HepG2 (cell line): Measurements from ENCODE around the gene NKD1. TPM values are rescaled to one million over a fixed set of nuclear protein-coding genes. Genes with fewer than 3 reads are reported as not detected.

Experiments
- DMAP1 ChIP-seq: IDR thresholded peaks from 2 replicates; pipeline ENCODE4 v1.6.1; 2016
- FIP1L1 ChIP-seq: fragments of 200-400 bp; formaldehyde crosslinking; IDR thresholded peaks from 2 replicates; pipeline ENCODE4 v1.6.1; 2018; ENCODE audit warnings: low read depth, mild to moderate bottlenecking, low read length, moderate library complexity, borderline replicate concordance; ENCODE audit not compliant: insufficient read depth
- FOSL2 ChIP-seq: sonication (generic); formaldehyde crosslinking; IDR thresholded peaks from 2 replicates; pipeline ENCODE4 v1.4.0; 2020; ENCODE audit warnings: missing genetic modification reagents
- HHEX ChIP-seq: IDR thresholded peaks from 2 replicates; pipeline ENCODE4 v1.6.1; 2016; ENCODE audit warnings: control low read depth
- KDM5B ChIP-seq: sonication (generic); formaldehyde crosslinking; IDR thresholded peaks from 2 replicates; pipeline ENCODE4 v1.4.0; 2020; ENCODE audit warnings: missing genetic modification reagents, mild to moderate bottlenecking, borderline replicate concordance
- STAG1 ChIP-seq: sonication (generic); formaldehyde crosslinking; IDR thresholded peaks from 2 replicates; pipeline ENCODE4 v1.4.0; 2020; ENCODE audit warnings: missing genetic modification reagents
- ZMYM4 ChIP-seq: sonication (generic); formaldehyde crosslinking; IDR thresholded peaks from 2 replicates; pipeline ENCODE4 v1.8.1; 2023; ENCODE audit warnings: mild to moderate bottlenecking, missing genetic modification reagents
- ZNF260 ChIP-seq: sonication (generic); formaldehyde crosslinking; IDR thresholded peaks from 2 replicates; pipeline ENCODE4 v1.4.0; 2020; ENCODE audit warnings: missing genetic modification reagents, low read depth, mild to moderate bottlenecking, borderline replicate concordance
- ZNF282 ChIP-seq: fragments of 450-650 bp; IDR thresholded peaks from 2 replicates; pipeline ENCODE4 v1.6.1; 2018; ENCODE audit not compliant: partially characterized antibody
- ZNF629 ChIP-seq: sonication (generic); formaldehyde crosslinking; conservative IDR thresholded peaks from 2 replicates; pipeline ENCODE4 v1.5.0; 2020; ENCODE audit warnings: missing genetic modification reagents
- polyA plus RNA-seq, 8 experiments: library from polyadenylated mRNA; depleted of rRNA in 3 of 8; stranded (reverse) in 7 of 8; unstranded in 1 of 8; fragments of >200 nt; fragmentation: Illumina TruSeq in 4 of 8; extraction: Trizol in 4 of 8; gene quantifications; 2 replicates each; pipeline versions ENCODE4 v1.2.1 to v1.2.3, GENCODE V29; 2011 to 2016; ENCODE audit warnings: low read depth in 4 of 8, missing spikeins in 1 of 8, mixed read lengths in 1 of 8; ENCODE audit not compliant: insufficient read depth in 1 of 8
- total RNA-seq, 5 experiments: library from RNA; depleted of rRNA; stranded (reverse); fragments of >200 nt; fragmentation: Illumina TruSeq; extraction: Trizol; gene quantifications; 2 replicates each; pipeline ENCODE4 v1.2.3, GENCODE V29; 2016; ENCODE audit warnings: low read depth in 1 of 5
- TF ChIP-seq, protein P1 (sequence below): sonication (generic); formaldehyde crosslinking; IDR thresholded peaks from 2 replicates; pipeline ENCODE4 v1.4.0; 2020; ENCODE audit warnings: missing genetic modification reagents
- TF ChIP-seq, protein P2 (sequence below): IDR thresholded peaks from 2 replicates; pipeline ENCODE4 v1.6.1; 2016; ENCODE audit warnings: low read depth, borderline replicate concordance
- TF ChIP-seq, protein P3 (sequence below): sonication (generic); formaldehyde crosslinking; conservative IDR thresholded peaks from 2 replicates; pipeline ENCODE4 v1.4.0; 2020; ENCODE audit warnings: missing genetic modification reagents
- TF ChIP-seq, protein P4 (sequence below): sonication (generic); formaldehyde crosslinking; IDR thresholded peaks from 2 replicates; pipeline ENCODE4 v1.4.0; 2020; ENCODE audit warnings: missing genetic modification reagents, borderline replicate concordance
- TF ChIP-seq, protein P5 (sequence below): sonication (generic); formaldehyde crosslinking; IDR thresholded peaks from 2 replicates; pipeline ENCODE4; 2020; ENCODE audit warnings: missing genetic modification reagents, mild to moderate bottlenecking, borderline replicate concordance

Gene NKD1
- total and polyA plus RNA-seq, 2 of the 13 experiments (the other 11 are each of a cell fraction or from before 2014, with no cell fraction given): 70.4 to 121 TPM

DNA sequence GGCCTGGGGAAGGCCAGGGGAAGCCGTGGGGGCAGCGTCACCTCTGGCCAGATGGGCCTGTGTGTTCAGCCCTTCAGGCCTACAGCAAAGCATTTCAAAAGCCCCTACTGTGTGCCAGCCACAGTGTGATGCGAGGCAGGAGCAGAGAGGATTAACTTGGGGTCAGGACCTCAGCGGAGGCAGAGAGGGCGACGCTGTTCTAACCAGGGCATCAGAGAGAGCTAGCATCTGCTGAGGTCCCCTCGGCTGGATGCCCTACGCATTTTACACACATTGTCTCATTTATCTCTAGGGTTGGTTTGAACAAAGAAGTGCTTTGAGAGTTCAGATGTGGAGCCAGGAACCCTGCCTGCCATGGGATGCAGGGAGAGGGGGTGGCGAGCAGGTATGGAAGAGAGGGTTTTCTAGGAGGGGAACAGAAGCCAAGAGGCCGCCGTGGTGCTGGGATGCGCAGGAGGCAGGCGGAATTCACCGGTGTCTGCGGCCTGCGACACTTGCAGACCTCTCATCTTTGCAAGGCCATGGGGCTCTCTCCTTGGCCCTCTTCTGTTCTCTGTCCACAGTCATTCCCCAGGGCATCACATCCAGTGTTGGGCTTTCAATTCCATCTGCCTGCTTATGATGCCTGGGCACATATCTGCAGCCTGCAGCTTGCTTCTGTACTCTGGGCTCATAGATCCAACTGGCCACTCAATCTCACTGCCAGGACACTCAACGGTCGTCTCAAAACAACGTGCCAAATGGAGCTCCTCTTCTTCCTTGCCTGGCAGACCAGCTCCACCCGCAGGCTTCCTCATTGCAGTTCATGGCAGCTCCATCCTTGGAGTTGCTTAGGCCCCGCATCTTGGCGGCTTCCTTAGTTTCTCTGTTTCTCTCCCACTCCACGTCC is 8.1 kb upstream of the NKD1 start (continued):
- TF ChIP-seq, protein P1, sequence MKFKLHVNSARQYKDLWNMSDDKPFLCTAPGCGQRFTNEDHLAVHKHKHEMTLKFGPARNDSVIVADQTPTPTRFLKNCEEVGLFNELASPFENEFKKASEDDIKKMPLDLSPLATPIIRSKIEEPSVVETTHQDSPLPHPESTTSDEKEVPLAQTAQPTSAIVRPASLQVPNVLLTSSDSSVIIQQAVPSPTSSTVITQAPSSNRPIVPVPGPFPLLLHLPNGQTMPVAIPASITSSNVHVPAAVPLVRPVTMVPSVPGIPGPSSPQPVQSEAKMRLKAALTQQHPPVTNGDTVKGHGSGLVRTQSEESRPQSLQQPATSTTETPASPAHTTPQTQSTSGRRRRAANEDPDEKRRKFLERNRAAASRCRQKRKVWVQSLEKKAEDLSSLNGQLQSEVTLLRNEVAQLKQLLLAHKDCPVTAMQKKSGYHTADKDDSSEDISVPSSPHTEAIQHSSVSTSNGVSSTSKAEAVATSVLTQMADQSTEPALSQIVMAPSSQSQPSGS: 0 out of 2 replicates have a peak, but pooled peaks have one; percentile 11
- TF ChIP-seq FIP1L1: no peak
- peak; percentile 55; the same call in 1 of the 2 replicates for TF ChIP-seq KDM5B (CRISPR knock-in tag)
- TF ChIP-seq, protein P2, sequence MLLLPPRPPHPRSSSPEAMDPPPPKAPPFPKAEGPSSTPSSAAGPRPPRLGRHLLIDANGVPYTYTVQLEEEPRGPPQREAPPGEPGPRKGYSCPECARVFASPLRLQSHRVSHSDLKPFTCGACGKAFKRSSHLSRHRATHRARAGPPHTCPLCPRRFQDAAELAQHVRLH: no peak
- TF ChIP-seq STAG1 (CRISPR knock-in tag): peak; percentile 72
- no peak for TF ChIP-seq ZNF260
- TF ChIP-seq FOSL2: peak; percentile 2; the same call in 1 of the 2 replicates
- TF ChIP-seq ZNF282: no peak
- 0 out of 2 replicates have a peak, but pooled peaks have one; percentile 22 for TF ChIP-seq HHEX
- 0 out of 2 replicates have a peak, but pooled peaks have one; percentile 14 for TF ChIP-seq ZMYM4 (CRISPR knock-in tag)
- TF ChIP-seq, protein P3, sequence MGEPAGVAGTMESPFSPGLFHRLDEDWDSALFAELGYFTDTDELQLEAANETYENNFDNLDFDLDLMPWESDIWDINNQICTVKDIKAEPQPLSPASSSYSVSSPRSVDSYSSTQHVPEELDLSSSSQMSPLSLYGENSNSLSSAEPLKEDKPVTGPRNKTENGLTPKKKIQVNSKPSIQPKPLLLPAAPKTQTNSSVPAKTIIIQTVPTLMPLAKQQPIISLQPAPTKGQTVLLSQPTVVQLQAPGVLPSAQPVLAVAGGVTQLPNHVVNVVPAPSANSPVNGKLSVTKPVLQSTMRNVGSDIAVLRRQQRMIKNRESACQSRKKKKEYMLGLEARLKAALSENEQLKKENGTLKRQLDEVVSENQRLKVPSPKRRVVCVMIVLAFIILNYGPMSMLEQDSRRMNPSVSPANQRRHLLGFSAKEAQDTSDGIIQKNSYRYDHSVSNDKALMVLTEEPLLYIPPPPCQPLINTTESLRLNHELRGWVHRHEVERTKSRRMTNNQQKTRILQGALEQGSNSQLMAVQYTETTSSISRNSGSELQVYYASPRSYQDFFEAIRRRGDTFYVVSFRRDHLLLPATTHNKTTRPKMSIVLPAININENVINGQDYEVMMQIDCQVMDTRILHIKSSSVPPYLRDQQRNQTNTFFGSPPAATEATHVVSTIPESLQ (CRISPR knock-in tag): no peak
- TF ChIP-seq, protein P4, sequence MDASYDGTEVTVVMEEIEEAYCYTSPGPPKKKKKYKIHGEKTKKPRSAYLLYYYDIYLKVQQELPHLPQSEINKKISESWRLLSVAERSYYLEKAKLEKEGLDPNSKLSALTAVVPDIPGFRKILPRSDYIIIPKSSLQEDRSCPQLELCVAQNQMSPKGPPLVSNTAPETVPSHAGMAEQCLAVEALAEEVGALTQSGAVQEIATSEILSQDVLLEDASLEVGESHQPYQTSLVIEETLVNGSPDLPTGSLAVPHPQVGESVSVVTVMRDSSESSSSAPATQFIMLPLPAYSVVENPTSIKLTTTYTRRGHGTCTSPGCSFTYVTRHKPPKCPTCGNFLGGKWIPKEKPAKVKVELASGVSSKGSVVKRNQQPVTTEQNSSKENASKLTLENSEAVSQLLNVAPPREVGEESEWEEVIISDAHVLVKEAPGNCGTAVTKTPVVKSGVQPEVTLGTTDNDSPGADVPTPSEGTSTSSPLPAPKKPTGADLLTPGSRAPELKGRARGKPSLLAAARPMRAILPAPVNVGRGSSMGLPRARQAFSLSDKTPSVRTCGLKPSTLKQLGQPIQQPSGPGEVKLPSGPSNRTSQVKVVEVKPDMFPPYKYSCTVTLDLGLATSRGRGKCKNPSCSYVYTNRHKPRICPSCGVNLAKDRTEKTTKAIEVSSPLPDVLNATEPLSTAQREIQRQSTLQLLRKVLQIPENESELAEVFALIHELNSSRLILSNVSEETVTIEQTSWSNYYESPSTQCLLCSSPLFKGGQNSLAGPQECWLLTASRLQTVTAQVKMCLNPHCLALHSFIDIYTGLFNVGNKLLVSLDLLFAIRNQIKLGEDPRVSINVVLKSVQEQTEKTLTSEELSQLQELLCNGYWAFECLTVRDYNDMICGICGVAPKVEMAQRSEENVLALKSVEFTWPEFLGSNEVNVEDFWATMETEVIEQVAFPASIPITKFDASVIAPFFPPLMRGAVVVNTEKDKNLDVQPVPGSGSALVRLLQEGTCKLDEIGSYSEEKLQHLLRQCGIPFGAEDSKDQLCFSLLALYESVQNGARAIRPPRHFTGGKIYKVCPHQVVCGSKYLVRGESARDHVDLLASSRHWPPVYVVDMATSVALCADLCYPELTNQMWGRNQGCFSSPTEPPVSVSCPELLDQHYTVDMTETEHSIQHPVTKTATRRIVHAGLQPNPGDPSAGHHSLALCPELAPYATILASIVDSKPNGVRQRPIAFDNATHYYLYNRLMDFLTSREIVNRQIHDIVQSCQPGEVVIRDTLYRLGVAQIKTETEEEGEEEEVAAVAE (CRISPR knock-in tag): no peak
- no peak for TF ChIP-seq DMAP1 (CRISPR knock-in tag)
- TF ChIP-seq ZNF629 (CRISPR knock-in tag): no peak
- TF ChIP-seq, protein P5, sequence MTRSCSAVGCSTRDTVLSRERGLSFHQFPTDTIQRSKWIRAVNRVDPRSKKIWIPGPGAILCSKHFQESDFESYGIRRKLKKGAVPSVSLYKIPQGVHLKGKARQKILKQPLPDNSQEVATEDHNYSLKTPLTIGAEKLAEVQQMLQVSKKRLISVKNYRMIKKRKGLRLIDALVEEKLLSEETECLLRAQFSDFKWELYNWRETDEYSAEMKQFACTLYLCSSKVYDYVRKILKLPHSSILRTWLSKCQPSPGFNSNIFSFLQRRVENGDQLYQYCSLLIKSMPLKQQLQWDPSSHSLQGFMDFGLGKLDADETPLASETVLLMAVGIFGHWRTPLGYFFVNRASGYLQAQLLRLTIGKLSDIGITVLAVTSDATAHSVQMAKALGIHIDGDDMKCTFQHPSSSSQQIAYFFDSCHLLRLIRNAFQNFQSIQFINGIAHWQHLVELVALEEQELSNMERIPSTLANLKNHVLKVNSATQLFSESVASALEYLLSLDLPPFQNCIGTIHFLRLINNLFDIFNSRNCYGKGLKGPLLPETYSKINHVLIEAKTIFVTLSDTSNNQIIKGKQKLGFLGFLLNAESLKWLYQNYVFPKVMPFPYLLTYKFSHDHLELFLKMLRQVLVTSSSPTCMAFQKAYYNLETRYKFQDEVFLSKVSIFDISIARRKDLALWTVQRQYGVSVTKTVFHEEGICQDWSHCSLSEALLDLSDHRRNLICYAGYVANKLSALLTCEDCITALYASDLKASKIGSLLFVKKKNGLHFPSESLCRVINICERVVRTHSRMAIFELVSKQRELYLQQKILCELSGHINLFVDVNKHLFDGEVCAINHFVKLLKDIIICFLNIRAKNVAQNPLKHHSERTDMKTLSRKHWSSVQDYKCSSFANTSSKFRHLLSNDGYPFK (CRISPR knock-in tag): 0 out of 2 replicates have a peak, but pooled peaks have one; percentile 29
